NCI-H187 (cell line): ENCODE data around the gene RAB15.

Experiments used
- DNase-seq, 2 experiments: peaks; one replicate each; lab custom pipeline; 2025; lab: John Stamatoyannopoulos, UW

The RAB15 gene

GRCh38 chr14:64910847-64911495, 61.2 kb downstream of the RAB15 start:
- no peak for DNase-seq

DNA sequence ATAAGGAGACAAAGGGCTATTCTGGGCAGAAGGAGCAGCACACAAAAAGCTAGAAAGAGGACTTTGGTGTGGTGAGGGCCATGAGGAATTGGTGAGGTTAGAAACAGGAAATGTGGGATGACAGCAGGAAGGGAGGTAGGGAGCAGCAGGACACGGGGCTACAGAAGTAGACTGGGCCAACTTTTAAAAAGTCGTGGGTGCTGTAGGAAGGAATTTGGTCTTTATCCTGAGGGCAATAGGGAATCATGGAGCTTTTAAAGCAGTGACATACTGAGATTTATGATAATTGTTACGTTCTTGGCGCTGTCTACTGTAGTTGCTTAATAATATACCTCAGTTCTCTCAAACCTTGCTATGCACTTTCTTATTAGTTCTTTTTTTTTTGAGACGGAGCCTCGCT, 66.1 kb downstream of the RAB15 start:
- DNase-seq: no peak

DNA sequence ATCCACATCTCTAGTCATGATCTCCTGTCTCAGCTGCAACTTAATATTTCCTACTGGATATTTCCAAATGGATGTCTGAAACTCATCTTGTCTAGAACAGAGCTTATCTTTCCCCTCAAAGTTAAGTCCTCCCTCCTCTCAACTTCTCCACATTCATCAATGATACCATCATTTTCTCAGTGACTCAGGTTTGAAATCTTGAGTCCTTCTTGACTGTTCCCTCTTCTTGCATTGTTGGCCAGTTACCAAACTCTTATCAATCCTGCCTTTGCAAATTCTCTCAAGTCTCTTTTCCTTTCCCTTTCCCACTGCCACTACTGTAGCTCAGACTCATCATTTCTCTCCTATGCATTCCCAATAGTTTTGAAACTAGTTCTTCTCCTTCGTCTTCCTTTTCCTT, 72.2 kb downstream of the RAB15 start:
- DNase-seq: no peak
